OCI-LY3 (cell line): ENCODE results near the gene PDZD7.

Experiments used
- CTCF ChIP-seq: fragments of 200-600, 300-600 bp; sonication (generic); IDR thresholded peaks from 2 replicates; pipeline ENCODE4 v1.5.1; 2014; ENCODE audit warnings: antibody characterized with exemption, low read length, low read depth
- EZH2phosphoT487 ChIP-seq: fragments of 200-600 bp; shearing (Covaris generic); IDR thresholded peaks from 2 replicates; pipeline ENCODE4 v1.6.1; 2018; ENCODE audit warnings: antibody characterized with exemption, mixed run types, low read depth

GRCh38 chr10:101044117-101044516 is 13.2 kb upstream of the PDZD7 start:
- TF ChIP-seq CTCF (no peak), EZH2phosphoT487 (no peak)
